Transverse colon (tissue), 4 donors: ENCODE measurements around the gene IFITM5. TPM values are rescaled to one million over a fixed set of nuclear protein-coding genes. Genes with fewer than 3 reads are reported as not detected.
"Not testable (repeated sequence)": the region's sequence is repeated elsewhere in the genome, so short reads cannot be mapped to it uniquely, and the experiment has no call there.

Experiments used
- DNase-seq: peaks from one replicate; pipeline ENCODE4 v3.0.0-alpha.2; 2019
- H3K27ac ChIP-seq, 4 donors: fragments of 200-600 bp; sonication (generic); 2 replicates each; pipeline ENCODE4 v1.5.1; 2016 to 2018; ENCODE audit warnings: inconsistent platforms in 4 of 4
- H3K27me3 ChIP-seq: fragments of 200-600 bp; sonication (generic); 2 replicates; pipeline ENCODE4 v1.5.1; 2017; ENCODE audit warnings: inconsistent platforms
- H3K36me3 ChIP-seq, 4 donors: fragments of 200-600 bp; sonication (generic); 2 replicates each; pipeline ENCODE4 v1.5.1; 2017 to 2019; ENCODE audit warnings: inconsistent platforms in 4 of 4
- H3K4me1 ChIP-seq, 4 donors: fragments of 200-600 bp; sonication (generic); 2 replicates each; pipeline ENCODE4 v1.5.1; 2017 to 2020; ENCODE audit warnings: inconsistent platforms in 4 of 4
- H3K4me3 ChIP-seq, 4 donors: fragments of 200-600 bp; sonication (generic); 1 replicate in 1 of 4; 2 replicates in 3 of 4; pipeline versions ENCODE4 v1.5.1 to v1.6.1; 2017 to 2019; ENCODE audit warnings: inconsistent platforms in 4 of 4
- H3K9me3 ChIP-seq, 2 donors: fragments of 200-600 bp; sonication (generic); 2 replicates each; pipeline ENCODE4 v1.5.1; 2017 to 2019; ENCODE audit warnings: inconsistent platforms in 2 of 2
- EP300 ChIP-seq: sonication (generic); formaldehyde crosslinking; IDR thresholded peaks from one replicate; pipeline ENCODE4 v1.6.1; 2017; ENCODE audit warnings: antibody characterized with exemption, low read depth
- POLR2A ChIP-seq: fragments of 450-650 bp; IDR thresholded peaks from one replicate; pipeline ENCODE4 v1.6.1; 2016; ENCODE audit warnings: antibody characterized with exemption, mild to moderate bottlenecking, moderate library complexity
- POLR2AphosphoS5 ChIP-seq, 3 donors: sonication (generic); formaldehyde crosslinking; IDR thresholded peaks; one replicate each; pipeline ENCODE4 v1.6.1; 2016; ENCODE audit warnings: antibody characterized with exemption in 3 of 3
- WGBS, 2 donors: methylation state at CpG; one replicate each; pipeline ENCODE4 v1.1.5; 2018; ENCODE audit warnings: low coverage in 1 of 2; 5-methylcytosine and 5-hydroxymethylcytosine counted together
- in situ Hi-C, 4 donors: fragments of 200-750 bp; cut with MboI; loops; one replicate each; pipeline versions ENCODE4 v1.15.0 to v1.15.1; 2017; ENCODE audit warnings: low sequenced_read_pairs in 3 of 4, low pct_ligation_motif_present in 1 of 4, low pct_unique_long_range_greater_than_20kb in 1 of 4
- intact Hi-C: fragments of 100-400 bp; cut with DNase I; formaldehyde crosslinking; loops from one replicate; pipeline ENCODE4 v1.15.1; 2023; ENCODE audit warnings: low total_unique reads
- total RNA-seq, 4 donors: library from RNA; depleted of rRNA; stranded (reverse); fragments of >200 nt; gene quantifications; one replicate each; pipeline ENCODE4 v1.1.0, GENCODE V29; 2016
- TF ChIP-seq, protein P1 (sequence below), 5 experiments: fragments of 200-600 bp in 3 of 5; fragments of 450-650 bp in 2 of 5; sonication (generic) in 3 of 5; IDR thresholded peaks; 1 replicate in 2 of 5; 2 replicates in 3 of 5; pipeline ENCODE4 v1.5.1; 2016 to 2017; ENCODE audit warnings: antibody characterized with exemption in 5 of 5, inconsistent platforms in 3 of 5, mild to moderate bottlenecking in 2 of 5, moderate library complexity in 1 of 5

The IFITM5 gene
- total RNA-seq, 4 donors from 2014 or later: not detected

DNA sequence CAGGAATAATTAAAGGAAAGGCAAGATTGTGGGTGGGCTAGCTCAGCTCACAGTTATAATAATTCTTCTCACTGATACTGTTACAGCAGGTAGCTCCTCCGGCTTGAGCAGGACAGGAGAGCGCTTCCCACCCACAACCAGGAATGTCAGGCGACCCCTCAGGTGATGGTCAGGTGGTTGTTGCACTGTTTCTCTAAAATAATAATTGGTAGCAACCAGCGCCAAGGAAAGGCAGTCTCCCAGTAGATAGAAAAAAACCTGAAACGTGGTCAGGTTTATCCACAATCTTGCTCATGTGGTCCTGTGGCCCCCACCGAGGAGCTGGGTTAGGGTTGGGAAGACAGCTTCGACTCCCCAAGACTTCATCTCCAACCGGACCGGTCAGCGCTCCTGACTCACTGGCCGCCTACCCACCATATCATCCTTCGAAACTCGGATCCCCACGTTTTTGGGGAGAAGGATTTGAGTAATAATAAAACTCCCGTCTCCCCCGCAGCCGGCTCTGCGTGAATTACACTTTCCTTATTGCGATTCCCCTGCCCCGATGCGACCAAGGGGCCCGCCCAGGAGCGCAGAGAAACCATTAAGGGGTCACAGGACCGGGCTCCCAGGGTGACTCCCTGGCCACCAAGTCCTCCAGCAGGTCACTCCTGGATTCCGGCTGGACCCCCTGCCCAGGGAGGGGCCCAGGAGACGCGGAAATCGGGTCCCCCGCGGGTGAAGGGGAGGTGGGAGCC, 18.5 kb upstream of the IFITM5 start:
- peak overlapping the region in 1 of 4 donors; percentile 37 for H3K4me3 ChIP-seq

DNA sequence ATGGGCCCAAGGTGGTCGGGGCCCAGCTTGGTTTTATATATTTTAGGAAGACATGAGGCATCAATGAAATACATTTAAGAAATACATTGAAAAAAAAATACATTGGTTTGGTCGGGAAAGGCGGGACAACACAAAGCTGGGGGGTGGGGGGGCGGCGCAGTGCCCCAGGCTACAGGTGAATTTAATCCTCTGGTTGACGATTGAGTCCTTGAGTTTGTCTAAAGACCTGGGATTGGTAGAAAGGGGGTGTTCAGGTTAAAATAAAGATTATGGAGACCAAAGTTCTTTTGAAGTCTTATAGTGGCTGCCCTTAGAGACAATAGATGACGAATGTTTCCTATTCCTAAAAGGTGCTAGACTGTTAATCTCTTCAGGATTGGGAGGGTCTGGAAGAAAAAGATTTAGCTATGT, 17.6 kb upstream of the IFITM5 start:
- TF ChIP-seq POLR2AphosphoS5 (IDR thresholded peaks at IDR 0.05) (no peak), POLR2A (no peak), EP300 (no peak)
- TF ChIP-seq, protein P1, sequence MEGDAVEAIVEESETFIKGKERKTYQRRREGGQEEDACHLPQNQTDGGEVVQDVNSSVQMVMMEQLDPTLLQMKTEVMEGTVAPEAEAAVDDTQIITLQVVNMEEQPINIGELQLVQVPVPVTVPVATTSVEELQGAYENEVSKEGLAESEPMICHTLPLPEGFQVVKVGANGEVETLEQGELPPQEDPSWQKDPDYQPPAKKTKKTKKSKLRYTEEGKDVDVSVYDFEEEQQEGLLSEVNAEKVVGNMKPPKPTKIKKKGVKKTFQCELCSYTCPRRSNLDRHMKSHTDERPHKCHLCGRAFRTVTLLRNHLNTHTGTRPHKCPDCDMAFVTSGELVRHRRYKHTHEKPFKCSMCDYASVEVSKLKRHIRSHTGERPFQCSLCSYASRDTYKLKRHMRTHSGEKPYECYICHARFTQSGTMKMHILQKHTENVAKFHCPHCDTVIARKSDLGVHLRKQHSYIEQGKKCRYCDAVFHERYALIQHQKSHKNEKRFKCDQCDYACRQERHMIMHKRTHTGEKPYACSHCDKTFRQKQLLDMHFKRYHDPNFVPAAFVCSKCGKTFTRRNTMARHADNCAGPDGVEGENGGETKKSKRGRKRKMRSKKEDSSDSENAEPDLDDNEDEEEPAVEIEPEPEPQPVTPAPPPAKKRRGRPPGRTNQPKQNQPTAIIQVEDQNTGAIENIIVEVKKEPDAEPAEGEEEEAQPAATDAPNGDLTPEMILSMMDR (IDR thresholded peaks at IDR 0.05): no peak
- Histone ChIP-seq H3K27me3 (peaks cover 12% of the 10 kb centered on the region), H3K4me1 (peaks cover 13 to 52% (median 33%) of the 10 kb centered on the region in 4 donors), H3K4me3 (peak overlapping the region in 1 of 4 donors; percentile 49), H3K27ac (peak overlapping the region; percentile 88 to 90 (median 89)), H3K9me3 (no peaks in the 10 kb centered on the region), H3K36me3 (no peaks in the 10 kb centered on the region)
- DNase-seq: no peak
- in situ Hi-C loops: no loop called here
- WGBS, 2 donors: 45 to 66% methylated on average over 6 to 7 of the region's 7 CpGs
- intact Hi-C loops: no loop called here

More for the DNA sequence above, 18.5 kb upstream of the IFITM5 start:
- DNase-seq, H3K9me3 ChIP-seq, in situ Hi-C loops, H3K36me3 ChIP-seq, intact Hi-C loops: not testable (repeated sequence)
- peaks cover 13 to 43% (median 27%) of the 10 kb centered on the region in 4 donors for H3K4me1 ChIP-seq
- H3K27me3 ChIP-seq: peaks cover 12% of the 10 kb centered on the region
- peak overlapping the region; percentile 88 to 90 (median 89) for H3K27ac ChIP-seq
- WGBS, 2 donors: 62% methylated on average over 10 of the region's 30 CpGs; no CpG with 5 or more reads in 1 of the 2 donors

DNA sequence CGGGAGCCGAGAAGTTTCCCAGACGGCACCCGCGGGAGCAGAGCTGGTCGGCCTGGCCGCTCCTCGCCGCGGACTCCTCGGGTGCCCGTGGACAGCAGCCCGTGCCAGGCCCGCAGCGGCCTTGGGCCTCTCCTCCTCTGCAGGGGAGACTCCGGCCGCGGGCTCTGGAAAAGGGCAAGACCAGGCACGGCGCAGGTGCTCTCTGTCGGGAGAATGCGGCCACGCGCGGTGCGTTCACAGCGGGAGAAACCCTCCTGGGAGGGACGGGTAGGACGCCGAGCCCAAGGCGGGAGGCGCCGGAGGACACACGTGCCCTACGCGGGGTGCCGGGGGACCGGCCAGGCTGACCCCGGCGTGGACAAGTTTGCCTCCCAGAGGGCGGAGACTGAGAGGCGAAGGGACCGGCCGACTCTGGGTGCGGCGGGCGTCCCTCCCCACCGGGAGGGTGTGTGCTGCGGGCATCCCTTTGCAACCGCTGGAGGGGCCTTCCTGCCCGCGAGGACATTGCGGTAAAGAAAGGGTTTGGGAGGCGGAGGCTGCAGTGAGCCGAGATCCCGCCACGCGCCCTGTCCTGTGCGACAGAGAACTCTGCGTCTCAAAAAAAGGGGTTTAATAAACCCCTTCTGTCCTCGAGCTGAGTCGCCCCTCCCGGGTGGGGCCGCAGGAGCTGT, 16.8 kb upstream of the IFITM5 start:
- H3K4me3 ChIP-seq: peak overlapping the region; percentile 27 to 49 (median 42)

DNA sequence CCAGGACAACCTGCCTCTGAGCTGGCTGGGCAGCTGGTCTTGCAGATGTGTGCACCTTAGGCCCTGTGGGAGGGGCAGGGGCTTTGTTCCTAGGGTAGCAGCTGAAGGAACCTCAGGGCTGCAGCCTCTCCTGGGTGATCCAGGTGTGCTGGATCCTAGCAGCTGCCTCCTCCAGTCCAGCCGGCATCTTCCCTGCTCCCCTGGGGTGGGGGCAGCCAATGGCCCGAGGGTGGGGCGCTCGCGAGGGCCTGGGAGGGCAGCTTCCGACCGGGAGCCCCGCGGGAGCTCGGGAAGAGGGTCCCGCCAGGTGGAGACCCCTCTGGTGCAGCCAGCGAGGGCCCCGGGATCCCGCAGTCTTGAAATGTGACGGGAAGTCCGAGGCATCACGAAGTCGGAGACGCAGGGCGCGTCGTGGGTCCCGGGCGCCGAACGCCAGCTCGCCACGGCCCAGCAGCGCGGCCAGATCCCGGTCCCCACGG, 16.2 kb upstream of the IFITM5 start:
- no peak for DNase-seq

More for the DNA sequence above, 16.8 kb upstream of the IFITM5 start:
- Histone ChIP-seq H3K9me3 (no peaks in the 10 kb centered on the region), H3K4me1 (peaks cover 13 to 53% (median 35%) of the 10 kb centered on the region in 4 donors), H3K36me3 (no peaks in the 10 kb centered on the region), H3K27me3 (peaks cover 12% of the 10 kb centered on the region), H3K27ac (peak overlapping the region; percentile 88 to 90 (median 89))
- in situ Hi-C loops (no loop called here), intact Hi-C loops (no loop called here)
- 24 to 54% methylated on average over 9 to 49 of the region's 64 CpGs for WGBS, 2 donors
- no peak for DNase-seq
- TF ChIP-seq, protein P1 (IDR thresholded peaks at IDR 0.05): no peak
- TF ChIP-seq POLR2AphosphoS5 (IDR thresholded peaks at IDR 0.05) (peak in 2 of 3 donors; percentile 14 to 30), POLR2A (peak; percentile 22), EP300 (no peak)

More for the DNA sequence above, 16.2 kb upstream of the IFITM5 start:
- no peaks in the 10 kb centered on the region for H3K9me3 ChIP-seq
- intact Hi-C loops: no loop called here
- no peaks in the 10 kb centered on the region for H3K36me3 ChIP-seq
- H3K27me3 ChIP-seq: peaks cover 12% of the 10 kb centered on the region
- TF ChIP-seq, protein P1 (IDR thresholded peaks at IDR 0.05): no peak
- TF ChIP-seq EP300 (no peak), POLR2A (no peak), POLR2AphosphoS5 (IDR thresholded peaks at IDR 0.05) (no peak)
- peak overlapping the region; percentile 88 to 90 (median 89) for H3K27ac ChIP-seq
- H3K4me3 ChIP-seq: peak overlapping the region; percentile 27 to 49 (median 42)
- H3K4me1 ChIP-seq: peaks cover 13 to 53% (median 33%) of the 10 kb centered on the region in 4 donors
- in situ Hi-C loops: no loop called here
- WGBS, 2 donors: 60% methylated on average over 15 of the region's 32 CpGs; no CpG with 5 or more reads in 1 of the 2 donors
